HG03025 (cell line): ENCODE data around the gene MYLK.

ENCODE experiments used
- ATAC-seq: cut with Tn5 transposase; IDR thresholded peaks from one replicate; pipeline ENCODE4 v1.9.1; 2021; ENCODE audit warnings: mild to moderate bottlenecking, moderate library complexity; ENCODE audit not compliant: unreplicated experiment, low FRiP score

MYLK gene

GRCh38 chr3:123778525-123778924 lies 105.6 kb downstream of the MYLK start:
- no peak for ATAC-seq

- ATAC-seq: no peak
These were observed 107.9 kb downstream of the MYLK start for GRCh38 chr3:123776071-123776782.

- no peak for ATAC-seq
These were observed 109.7 kb downstream of the MYLK start for GRCh38 chr3:123774474-123774873.

- no peak for ATAC-seq
These were observed 110.3 kb downstream of the MYLK start for GRCh38 chr3:123773681-123774431.

- no peak for ATAC-seq
These were observed 114.8 kb downstream of the MYLK start for GRCh38 chr3:123769356-123769743.

- no peak for ATAC-seq
These were observed 115.4 kb downstream of the MYLK start for GRCh38 chr3:123768480-123769355.

GRCh38 chr3:123767564-123768292 lies 116.4 kb downstream of the MYLK start:
- no peak for ATAC-seq

GRCh38 chr3:123767009-123767372 lies 117.1 kb downstream of the MYLK start:
- ATAC-seq: no peak

GRCh38 chr3:123766193-123767008 lies 117.7 kb downstream of the MYLK start:
- no peak for ATAC-seq

- no peak for ATAC-seq
These were observed 118.5 kb downstream of the MYLK start for GRCh38 chr3:123765475-123766128.

GRCh38 chr3:123764647-123765046 lies 119.5 kb downstream of the MYLK start:
- no peak for ATAC-seq

GRCh38 chr3:123762805-123763204 lies 121.3 kb downstream of the MYLK start:
- ATAC-seq: no peak

- ATAC-seq: no peak
These were observed 123.3 kb downstream of the MYLK start for GRCh38 chr3:123760817-123761216.

- no peak for ATAC-seq
These were observed 124.3 kb downstream of the MYLK start for GRCh38 chr3:123759871-123760270.

- ATAC-seq: no peak
These were observed 124.8 kb downstream of the MYLK start for GRCh38 chr3:123759311-123759710.

GRCh38 chr3:123758081-123758564 lies 126.0 kb downstream of the MYLK start:
- ATAC-seq: no peak

GRCh38 chr3:123757281-123757940 lies 126.7 kb downstream of the MYLK start:
- ATAC-seq: no peak

GRCh38 chr3:123755501-123755900 lies 128.6 kb downstream of the MYLK start:
- ATAC-seq: no peak
